Panc1 (cell line): ENCODE measurements around the gene RBCK1.
"Not testable (repeated sequence)": the region's sequence is repeated elsewhere in the genome, so short reads cannot be mapped to it uniquely, and the experiment has no call there.

Source experiments
- POLR2AphosphoS5 ChIP-seq: IDR thresholded peaks from 2 replicates; pipeline ENCODE4 v1.6.1; 2012; ENCODE audit warnings: mild to moderate bottlenecking, low read depth, low read length, moderate library complexity
- SIN3A ChIP-seq: IDR thresholded peaks from 2 replicates; pipeline ENCODE4 v1.6.1; 2012; ENCODE audit warnings: low read depth, mild to moderate bottlenecking, low read length, moderate library complexity, borderline replicate concordance; ENCODE audit not compliant: insufficient read depth
- TF ChIP-seq, protein P1 (sequence below): fragments of 450-650 bp; IDR thresholded peaks from 2 replicates; pipeline ENCODE4 v1.5.1; 2017; ENCODE audit warnings: mild to moderate bottlenecking
- TF ChIP-seq, protein P2 (sequence below), 2 experiments: IDR thresholded peaks; 2 replicates each; pipeline ENCODE4 v1.6.1; 2011 to 2012; ENCODE audit warnings: low read depth in 2 of 2, control low read depth in 1 of 2, low read length in 1 of 2, mild to moderate bottlenecking in 1 of 2, moderate library complexity in 1 of 2; ENCODE audit not compliant: insufficient read depth in 1 of 2

DNA sequence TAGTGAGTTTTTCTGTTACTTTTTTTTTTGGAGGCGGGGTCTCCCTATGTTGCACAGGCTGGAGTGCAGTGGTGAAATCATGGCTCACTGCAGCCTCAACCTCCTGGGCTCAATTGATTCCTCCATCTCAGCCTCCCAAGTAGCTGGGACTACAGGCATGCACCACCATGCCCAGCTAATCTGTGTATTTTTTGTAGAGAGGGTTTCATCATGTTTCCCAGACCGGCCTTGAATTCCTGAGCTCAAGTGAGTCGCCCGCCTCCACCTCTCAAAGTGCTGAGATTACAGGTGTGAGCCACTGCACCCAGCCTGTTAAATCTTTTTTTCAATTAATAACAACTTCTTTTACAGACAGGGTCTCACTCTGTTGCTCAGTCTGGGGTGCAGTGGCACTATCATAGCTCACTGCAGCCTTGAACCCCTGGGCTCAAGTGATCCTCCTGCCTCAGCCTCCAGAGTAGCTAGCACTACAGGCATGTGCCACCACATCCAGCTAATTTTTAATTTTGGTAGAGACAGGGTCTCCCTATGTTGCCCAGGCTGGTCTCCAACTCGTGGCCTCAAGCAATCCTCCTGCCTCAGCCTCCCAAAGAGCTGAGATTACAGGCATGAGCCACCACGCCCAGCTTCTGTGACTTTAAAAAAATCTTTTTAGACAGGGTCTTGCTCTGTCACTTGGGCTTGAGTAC, 68.6 kb downstream of the RBCK1 start:
- TF ChIP-seq, protein P1, sequence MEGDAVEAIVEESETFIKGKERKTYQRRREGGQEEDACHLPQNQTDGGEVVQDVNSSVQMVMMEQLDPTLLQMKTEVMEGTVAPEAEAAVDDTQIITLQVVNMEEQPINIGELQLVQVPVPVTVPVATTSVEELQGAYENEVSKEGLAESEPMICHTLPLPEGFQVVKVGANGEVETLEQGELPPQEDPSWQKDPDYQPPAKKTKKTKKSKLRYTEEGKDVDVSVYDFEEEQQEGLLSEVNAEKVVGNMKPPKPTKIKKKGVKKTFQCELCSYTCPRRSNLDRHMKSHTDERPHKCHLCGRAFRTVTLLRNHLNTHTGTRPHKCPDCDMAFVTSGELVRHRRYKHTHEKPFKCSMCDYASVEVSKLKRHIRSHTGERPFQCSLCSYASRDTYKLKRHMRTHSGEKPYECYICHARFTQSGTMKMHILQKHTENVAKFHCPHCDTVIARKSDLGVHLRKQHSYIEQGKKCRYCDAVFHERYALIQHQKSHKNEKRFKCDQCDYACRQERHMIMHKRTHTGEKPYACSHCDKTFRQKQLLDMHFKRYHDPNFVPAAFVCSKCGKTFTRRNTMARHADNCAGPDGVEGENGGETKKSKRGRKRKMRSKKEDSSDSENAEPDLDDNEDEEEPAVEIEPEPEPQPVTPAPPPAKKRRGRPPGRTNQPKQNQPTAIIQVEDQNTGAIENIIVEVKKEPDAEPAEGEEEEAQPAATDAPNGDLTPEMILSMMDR, result not testable (repeated sequence)
- TF ChIP-seq, protein P2, sequence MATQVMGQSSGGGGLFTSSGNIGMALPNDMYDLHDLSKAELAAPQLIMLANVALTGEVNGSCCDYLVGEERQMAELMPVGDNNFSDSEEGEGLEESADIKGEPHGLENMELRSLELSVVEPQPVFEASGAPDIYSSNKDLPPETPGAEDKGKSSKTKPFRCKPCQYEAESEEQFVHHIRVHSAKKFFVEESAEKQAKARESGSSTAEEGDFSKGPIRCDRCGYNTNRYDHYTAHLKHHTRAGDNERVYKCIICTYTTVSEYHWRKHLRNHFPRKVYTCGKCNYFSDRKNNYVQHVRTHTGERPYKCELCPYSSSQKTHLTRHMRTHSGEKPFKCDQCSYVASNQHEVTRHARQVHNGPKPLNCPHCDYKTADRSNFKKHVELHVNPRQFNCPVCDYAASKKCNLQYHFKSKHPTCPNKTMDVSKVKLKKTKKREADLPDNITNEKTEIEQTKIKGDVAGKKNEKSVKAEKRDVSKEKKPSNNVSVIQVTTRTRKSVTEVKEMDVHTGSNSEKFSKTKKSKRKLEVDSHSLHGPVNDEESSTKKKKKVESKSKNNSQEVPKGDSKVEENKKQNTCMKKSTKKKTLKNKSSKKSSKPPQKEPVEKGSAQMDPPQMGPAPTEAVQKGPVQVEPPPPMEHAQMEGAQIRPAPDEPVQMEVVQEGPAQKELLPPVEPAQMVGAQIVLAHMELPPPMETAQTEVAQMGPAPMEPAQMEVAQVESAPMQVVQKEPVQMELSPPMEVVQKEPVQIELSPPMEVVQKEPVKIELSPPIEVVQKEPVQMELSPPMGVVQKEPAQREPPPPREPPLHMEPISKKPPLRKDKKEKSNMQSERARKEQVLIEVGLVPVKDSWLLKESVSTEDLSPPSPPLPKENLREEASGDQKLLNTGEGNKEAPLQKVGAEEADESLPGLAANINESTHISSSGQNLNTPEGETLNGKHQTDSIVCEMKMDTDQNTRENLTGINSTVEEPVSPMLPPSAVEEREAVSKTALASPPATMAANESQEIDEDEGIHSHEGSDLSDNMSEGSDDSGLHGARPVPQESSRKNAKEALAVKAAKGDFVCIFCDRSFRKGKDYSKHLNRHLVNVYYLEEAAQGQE (IDR thresholded peaks at IDR 0.05; ENCODE audit: insufficient read depth in 1 of 2, low read depth in 2 of 2, low read length in 1 of 2), result not testable (repeated sequence)
- 0 out of 2 replicates have a peak, but pooled peaks have one; percentile 1 for TF ChIP-seq POLR2AphosphoS5
- TF ChIP-seq SIN3A, result not testable (repeated sequence)
